Endothelial cell (in vitro differentiated cells): ENCODE results near the gene ARHGAP18. TPM values are rescaled to one million over a fixed set of nuclear protein-coding genes. Genes with fewer than 3 reads are reported as not detected.

Source experiments
- DNase-seq: peaks from one replicate; pipeline ENCODE4 v3.0.0; 2021; ENCODE audit warnings: low spot score
- H3K27ac Mint-ChIP-seq: one replicate; pipeline ENCODE4 v1.8.0; 2021; ENCODE audit warnings: mixed read lengths, inconsistent platforms; ENCODE audit not compliant: unreplicated experiment
- H3K27me3 Mint-ChIP-seq: one replicate; pipeline ENCODE4 v1.8.0; 2021; ENCODE audit warnings: mild to moderate bottlenecking, moderate library complexity, mixed read lengths, inconsistent platforms; ENCODE audit not compliant: unreplicated experiment
- H3K36me3 Mint-ChIP-seq: one replicate; pipeline ENCODE4 v1.8.0; 2021; ENCODE audit warnings: mild to moderate bottlenecking, low read depth, mixed read lengths, inconsistent platforms; ENCODE audit not compliant: unreplicated experiment
- H3K4me1 Mint-ChIP-seq: one replicate; pipeline ENCODE4 v1.8.0; 2021; ENCODE audit warnings: mild to moderate bottlenecking, mixed read lengths, inconsistent platforms; ENCODE audit not compliant: unreplicated experiment
- H3K4me3 Mint-ChIP-seq: one replicate; pipeline ENCODE4 v1.8.0; 2021; ENCODE audit warnings: mild to moderate bottlenecking, mixed read lengths, inconsistent platforms; ENCODE audit not compliant: unreplicated experiment
- H3K9me3 Mint-ChIP-seq: one replicate; pipeline ENCODE4 v1.8.0; 2021; ENCODE audit warnings: mixed read lengths, inconsistent platforms; ENCODE audit not compliant: unreplicated experiment
- CTCF ChIP-seq: fragments of 200-600 bp; sonication (generic); IDR thresholded peaks from one replicate; pipeline ENCODE4 v1.5.0; 2021; ENCODE audit warnings: antibody characterized with exemption; ENCODE audit not compliant: unreplicated experiment
- total RNA-seq: library from RNA; stranded (reverse); fragmentation: NEBNext Ultra II Directional; extraction: Animal tissue kit (Norgen Biotek cat#: 25700); gene quantifications from one replicate; pipeline ENCODE4 v1.2.1, GENCODE V29; 2021; ENCODE audit not compliant: unreplicated experiment

The ARHGAP18 gene
- total RNA-seq, 1 donor from 2014 or later, result 102 TPM

GRCh38 chr6:129565366-129565765 is 144.6 kb downstream of the ARHGAP18 start:
- Mint-ChIP-seq H3K27ac (peak overlapping the region; percentile 4), H3K4me1 (no peaks in the 10 kb centered on the region)
- TF ChIP-seq CTCF, result no peak

GRCh38 chr6:129558248-129558647 is 151.7 kb downstream of the ARHGAP18 start:
- no peak for TF ChIP-seq CTCF
- Mint-ChIP-seq H3K4me3 (no peak overlapping the region), H3K9me3 (no peaks in the 10 kb centered on the region), H3K36me3 (peaks cover 15% of the 10 kb centered on the region), H3K27me3 (peaks cover 4% of the 10 kb centered on the region), H3K27ac (no peak overlapping the region), H3K4me1 (no peaks in the 10 kb centered on the region)
- DNase-seq, result no peak

More at GRCh38 chr6:129565366-129565765, 144.6 kb downstream of the ARHGAP18 start:
- DNase-seq, result no peak
- Mint-ChIP-seq H3K9me3 (no peaks in the 10 kb centered on the region), H3K27me3 (peaks cover 2% of the 10 kb centered on the region), H3K4me3 (no peak overlapping the region), H3K36me3 (peaks cover 4% of the 10 kb centered on the region)

DNA sequence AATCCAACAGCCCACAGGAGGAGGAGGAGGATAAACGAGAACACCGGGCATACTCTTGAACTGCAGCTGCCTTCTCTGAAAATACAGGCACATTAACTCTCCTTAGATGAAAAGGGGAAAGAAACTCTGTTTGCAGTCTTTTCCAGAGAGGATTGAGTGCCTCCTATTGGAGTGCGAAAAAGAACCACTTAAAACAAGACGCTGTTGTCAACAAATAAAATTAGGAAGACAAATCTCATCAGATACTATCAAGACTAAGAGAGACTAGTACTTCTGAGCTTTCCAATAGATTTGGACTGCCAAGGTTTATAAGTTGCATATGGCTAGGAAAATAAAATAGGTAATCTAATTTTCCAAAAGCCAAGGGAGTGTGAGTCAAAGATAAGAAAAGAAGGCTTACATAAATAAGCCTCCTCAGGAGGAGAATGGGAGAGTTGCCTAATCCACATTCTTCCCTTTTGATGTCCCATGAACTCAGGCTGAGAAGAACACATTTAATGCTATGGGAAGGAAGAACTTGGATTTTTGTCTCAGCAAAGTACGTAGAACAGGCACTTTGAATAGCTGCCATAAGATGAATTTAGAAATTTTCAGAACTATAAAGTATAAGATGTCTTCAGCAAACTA is 154.7 kb downstream of the ARHGAP18 start:
- no peaks in the 10 kb centered on the region for H3K4me1 Mint-ChIP-seq
- no peak for DNase-seq
- no peak overlapping the region for H3K27ac Mint-ChIP-seq
- H3K4me3 Mint-ChIP-seq, result no peak overlapping the region
- H3K27me3 Mint-ChIP-seq, result peaks cover 4% of the 10 kb centered on the region
- no peaks in the 10 kb centered on the region for H3K9me3 Mint-ChIP-seq
- peaks cover 40% of the 10 kb centered on the region for H3K36me3 Mint-ChIP-seq
- TF ChIP-seq CTCF, result no peak

- Mint-ChIP-seq H3K36me3 (peaks cover 40% of the 10 kb centered on the region), H3K4me1 (peaks cover 15% of the 10 kb centered on the region), H3K27me3 (peaks cover 4% of the 10 kb centered on the region), H3K4me3 (peak overlapping the region; percentile 43), H3K9me3 (no peaks in the 10 kb centered on the region), H3K27ac (no peak overlapping the region)
- TF ChIP-seq CTCF, result no peak
- DNase-seq, result no peak
These were observed 157.6 kb downstream of the ARHGAP18 start for GRCh38 chr6:129552413-129552812.

DNA sequence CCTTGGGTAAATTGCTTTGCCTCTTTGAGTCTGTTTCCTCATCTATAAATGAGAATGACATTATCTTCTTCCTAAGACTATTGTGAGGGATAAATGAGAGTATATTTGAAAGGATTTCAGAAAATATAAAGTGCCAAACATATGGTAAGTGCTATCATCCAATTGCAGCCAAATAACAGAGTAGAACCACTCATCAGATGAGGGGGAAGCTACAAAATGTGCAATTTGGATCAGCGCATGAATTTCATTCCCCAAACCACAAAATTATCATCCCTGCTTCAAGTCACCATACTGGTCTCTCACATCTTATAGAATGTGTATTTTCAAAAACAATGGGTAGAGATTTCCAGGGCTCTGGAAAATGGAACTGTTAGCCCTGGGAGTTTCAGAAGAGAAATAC is 158.5 kb downstream of the ARHGAP18 start:
- H3K4me3 Mint-ChIP-seq, result no peak overlapping the region
- H3K36me3 Mint-ChIP-seq, result peaks cover 36% of the 10 kb centered on the region
- H3K9me3 Mint-ChIP-seq, result no peaks in the 10 kb centered on the region
- no peak for TF ChIP-seq CTCF
- peaks cover 2% of the 10 kb centered on the region for H3K27me3 Mint-ChIP-seq
- H3K4me1 Mint-ChIP-seq, result peaks cover 17% of the 10 kb centered on the region
- no peak overlapping the region for H3K27ac Mint-ChIP-seq
- no peak for DNase-seq
